Measurements from ENCODE around the gene BLACAT1. TPM values are rescaled to one million over a fixed set of nuclear protein-coding genes. Genes with fewer than 3 reads are reported as not detected.

Gene BLACAT1
- total and polyA plus RNA-seq, 2 of the 4 experiments (the other 2 are of a cell fraction), result under 0.01 to 0.05 TPM

DNA sequence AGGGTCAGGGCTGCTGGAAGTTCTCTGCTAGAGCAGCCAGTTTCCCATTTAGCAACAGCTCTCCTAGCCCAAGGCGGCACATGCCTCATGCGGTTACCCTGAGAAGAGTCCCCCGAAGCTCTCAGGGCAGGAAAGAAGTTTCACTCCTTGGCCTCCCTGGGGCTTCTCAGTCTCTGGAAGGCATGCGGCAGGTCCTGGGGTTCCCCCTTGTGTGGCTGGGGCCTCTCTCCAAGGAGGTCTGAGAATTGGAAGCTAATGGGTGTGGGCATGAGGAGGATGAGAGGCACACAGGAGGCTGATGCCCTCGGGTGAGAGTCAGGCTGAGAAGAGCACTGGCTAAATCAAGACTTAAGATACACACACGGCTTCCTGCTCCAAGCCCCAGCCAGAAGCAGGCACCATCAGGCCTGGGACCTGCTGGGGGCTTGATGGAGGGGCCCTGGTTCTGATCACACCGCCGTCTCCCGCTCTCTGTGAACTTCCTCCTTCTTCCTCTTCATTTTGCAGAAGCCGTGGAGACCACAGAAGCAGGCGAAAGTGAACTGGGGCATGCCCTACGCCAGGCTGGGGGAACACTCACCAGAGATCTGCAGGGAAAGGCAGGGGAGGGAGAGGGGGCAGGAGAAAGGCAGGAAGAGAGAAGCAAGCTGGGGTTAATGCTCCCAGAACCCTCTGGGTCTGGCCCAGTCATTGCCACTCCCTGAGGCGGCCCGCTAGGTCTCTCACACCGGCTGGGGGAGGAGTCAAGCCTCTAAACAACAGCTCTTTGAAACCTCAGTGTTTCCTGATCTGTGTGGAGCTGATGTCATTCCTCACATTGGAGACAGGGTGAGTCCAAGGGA is 15.1 kb downstream of the BLACAT1 start:
- H2BK20ac ChIP-seq (ENCODE audit: low read depth, low read length), result no peak overlapping the region
- peak; percentile 25; the same call in 1 of the 2 replicates for ATAC-seq (ENCODE audit: low read depth)
- H3K79me1 ChIP-seq (ENCODE audit: low read depth in 1 of 2, low read length in 2 of 2), result no peaks in the 10 kb centered on the region
- no peak overlapping the region for H2AK5ac ChIP-seq (ENCODE audit: low read depth, low read length)
- H2BK15ac ChIP-seq (ENCODE audit: low read depth, low read length), result no peak overlapping the region
- H3K4me2 ChIP-seq (ENCODE audit: low read depth, low read length), result no peak overlapping the region
- H3K4me3 ChIP-seq (ENCODE audit: insufficient read depth, low read depth, low read length), result no peak overlapping the region
- WGBS, 2 experiments (ENCODE audit: extremely low coverage in 2 of 2, insufficient read length in 1 of 2), result 73% methylated on average over 2 of the region's 15 CpGs; no CpG with 5 or more reads in 1 of the 2 experiments
- H3K36me3 ChIP-seq (ENCODE audit: control insufficient read depth, insufficient read depth, low read length), result no peaks in the 10 kb centered on the region
- no peaks in the 10 kb centered on the region for H3K4me1 ChIP-seq (ENCODE audit: control insufficient read depth, insufficient read depth, low read length)
- no TSS peak for BruUV-seq (replicated peaks)
- no peak overlapping the region for H3K4ac ChIP-seq (ENCODE audit: low read depth, low read length)
- H4K20me1 ChIP-seq (ENCODE audit: insufficient read depth, low read length), result no peaks in the 10 kb centered on the region
- H3K18ac ChIP-seq (ENCODE audit: low read depth, low read length), result no peak overlapping the region
- H3K9ac ChIP-seq (ENCODE audit: low read depth, low read length), result no peak overlapping the region
- ChIA-PET CTCF (interaction anchor here (0.6 to 1.2 kb wide), 2 partner anchors 52 to 81 kb away, joined by 3 read pairs; no protein-coding TSS in a partner anchor), POLR2A (ENCODE audit: unreplicated experiment) (interaction anchor here (0.5 kb wide), 1 partner anchor 32 kb away, joined by 3 read pairs; no protein-coding TSS in a partner anchor)
- no peak overlapping the region for H3K27ac ChIP-seq (ENCODE audit: insufficient read depth, low read length)
- H2AFZ ChIP-seq (replicated peaks; ENCODE audit: low read length, poor library complexity), result peak overlapping the region; percentile 39
- H2BK120ac ChIP-seq (ENCODE audit: low read depth, low read length), result no peak overlapping the region
- no peak overlapping the region for H4K8ac ChIP-seq (ENCODE audit: low read depth in 2 of 2, low read length in 2 of 2)
- no peak overlapping the region for H3K23ac ChIP-seq (ENCODE audit: low read depth, low read length)
- H4K91ac ChIP-seq (ENCODE audit: insufficient read depth, low read depth, low read length), result no peak overlapping the region
- peak; percentile 54 for DNase-seq
- intact Hi-C loops (cut with micrococcal nuclease), result no loop called here
- no peak overlapping the region for H2BK5ac ChIP-seq (ENCODE audit: low read depth, low read length, poor library complexity, severe bottlenecking)
- H2AK9ac ChIP-seq (replicated peaks; ENCODE audit: low read depth, low read length, poor library complexity), result no peak overlapping the region
- no peak overlapping the region for H4K5ac ChIP-seq (ENCODE audit: low read depth, low read length)
- in situ Hi-C loops (cut with MboI; ENCODE audit: low sequenced_read_pairs), result no loop called here
- no peak overlapping the region for H3K56ac ChIP-seq (ENCODE audit: extremely low read depth, insufficient read depth, low read length)
- peaks cover 68% of the 10 kb centered on the region for H3K27me3 ChIP-seq (ENCODE audit: control insufficient read depth, insufficient read depth, low read length)
- no peak for TF ChIP-seq SMC3 (IDR thresholded peaks at IDR 0.05; ENCODE audit: low read depth, low read length)
- no peak for TF ChIP-seq RAD21 (IDR thresholded peaks at IDR 0.05; ENCODE audit: low read length)
- TF ChIP-seq POLR2A (IDR thresholded peaks at IDR 0.05; ENCODE audit: low read depth, low read length), result no peak
- no peak for TF ChIP-seq CEBPB (IDR thresholded peaks at IDR 0.05; ENCODE audit: low read depth, low read length)
- TF ChIP-seq, protein P1, sequence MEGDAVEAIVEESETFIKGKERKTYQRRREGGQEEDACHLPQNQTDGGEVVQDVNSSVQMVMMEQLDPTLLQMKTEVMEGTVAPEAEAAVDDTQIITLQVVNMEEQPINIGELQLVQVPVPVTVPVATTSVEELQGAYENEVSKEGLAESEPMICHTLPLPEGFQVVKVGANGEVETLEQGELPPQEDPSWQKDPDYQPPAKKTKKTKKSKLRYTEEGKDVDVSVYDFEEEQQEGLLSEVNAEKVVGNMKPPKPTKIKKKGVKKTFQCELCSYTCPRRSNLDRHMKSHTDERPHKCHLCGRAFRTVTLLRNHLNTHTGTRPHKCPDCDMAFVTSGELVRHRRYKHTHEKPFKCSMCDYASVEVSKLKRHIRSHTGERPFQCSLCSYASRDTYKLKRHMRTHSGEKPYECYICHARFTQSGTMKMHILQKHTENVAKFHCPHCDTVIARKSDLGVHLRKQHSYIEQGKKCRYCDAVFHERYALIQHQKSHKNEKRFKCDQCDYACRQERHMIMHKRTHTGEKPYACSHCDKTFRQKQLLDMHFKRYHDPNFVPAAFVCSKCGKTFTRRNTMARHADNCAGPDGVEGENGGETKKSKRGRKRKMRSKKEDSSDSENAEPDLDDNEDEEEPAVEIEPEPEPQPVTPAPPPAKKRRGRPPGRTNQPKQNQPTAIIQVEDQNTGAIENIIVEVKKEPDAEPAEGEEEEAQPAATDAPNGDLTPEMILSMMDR (conservative IDR thresholded peaks at IDR 0.05; ENCODE audit: low read depth, low read length), result no peak
- no peak for TF ChIP-seq MAZ (IDR thresholded peaks at IDR 0.05; ENCODE audit: borderline replicate concordance, low read depth, low read length)
- dilution Hi-C loops (cut with HindIII; ENCODE audit: low sequenced_read_pairs, unreplicated experiment), result no loop called here
- H3K9me1 ChIP-seq (ENCODE audit: insufficient read depth, low read length), result no peaks in the 10 kb centered on the region
- H3K14ac ChIP-seq (replicated peaks; ENCODE audit: low read depth, low read length), result no peak overlapping the region
- H3K9me3 ChIP-seq (ENCODE audit: control insufficient read depth, insufficient read depth, low read length), result no peaks in the 10 kb centered on the region

All from IMR-90 (cell line).